CD4-positive, alpha-beta T cell treated with Interleukin-6 for 4 hours (primary cell): ENCODE data around the gene REXO2.

ENCODE experiments used
- DNase-seq: peaks from one replicate; pipeline ENCODE4 v3.0.0-alpha.2; 2020; ENCODE audit warnings: mixed read lengths

Gene REXO2

GRCh38 chr11:114440971-114441763, 1.9 kb downstream of the REXO2 start:
- DNase-seq, result no peak

GRCh38 chr11:114441921-114442320, 2.7 kb downstream of the REXO2 start:
- DNase-seq, result no peak

- DNase-seq, result no peak
Observed at GRCh38 chr11:114442536-114442935, 3.3 kb downstream of the REXO2 start.

DNA sequence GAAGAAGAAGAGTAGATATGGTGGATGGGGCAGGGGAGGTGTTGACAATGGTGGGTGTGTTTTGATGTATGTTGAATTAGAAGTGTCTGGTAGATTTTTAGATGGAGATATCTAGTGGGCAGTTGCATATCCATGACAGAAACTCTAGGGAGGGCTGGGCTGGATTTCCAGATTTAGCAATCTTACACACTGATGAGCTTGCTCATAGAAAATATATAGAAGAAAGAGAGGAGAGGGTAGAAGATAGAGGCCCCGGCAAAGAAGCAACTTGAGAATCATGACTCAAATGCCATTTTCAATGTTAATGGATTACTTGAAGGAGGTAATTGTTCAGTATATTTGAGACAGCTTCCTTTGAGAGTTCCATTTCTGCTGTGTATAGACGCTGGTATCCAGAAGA, 8.2 kb downstream of the REXO2 start:
- DNase-seq, result no peak

DNA sequence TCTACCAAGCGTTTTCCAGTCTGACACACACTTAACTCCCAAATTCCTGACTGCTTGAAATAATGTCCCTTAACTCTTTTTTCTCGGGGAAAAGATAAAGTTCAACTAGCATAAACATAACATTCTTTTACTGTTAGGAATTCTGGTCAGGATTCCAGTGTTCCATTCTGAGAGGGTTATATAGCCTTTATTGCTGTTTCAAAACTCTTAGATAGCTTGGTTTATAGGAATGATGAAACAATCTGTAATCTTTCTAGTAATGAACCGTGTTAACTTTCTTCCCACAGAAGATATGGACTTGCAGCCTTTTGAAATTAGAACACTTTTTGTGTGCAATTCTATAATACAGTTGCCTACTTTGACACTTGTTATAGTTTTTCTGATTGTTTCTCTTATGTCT, 8.6 kb downstream of the REXO2 start:
- DNase-seq, result no peak

GRCh38 chr11:114448749-114449482, 9.6 kb downstream of the REXO2 start:
- DNase-seq, result no peak

DNA sequence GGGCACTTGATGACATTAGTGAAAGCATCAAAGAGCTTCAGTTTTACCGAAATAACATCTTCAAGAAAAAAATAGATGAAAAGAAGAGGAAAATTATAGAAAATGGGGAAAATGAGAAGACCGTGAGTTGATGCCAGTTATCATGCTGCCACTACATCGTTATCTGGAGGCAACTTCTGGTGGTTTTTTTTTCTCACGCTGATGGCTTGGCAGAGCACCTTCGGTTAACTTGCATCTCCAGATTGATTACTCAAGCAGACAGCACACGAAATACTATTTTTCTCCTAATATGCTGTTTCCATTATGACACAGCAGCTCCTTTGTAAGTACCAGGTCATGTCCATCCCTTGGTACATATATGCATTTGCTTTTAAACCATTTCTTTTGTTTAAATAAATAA, 10.6 kb downstream of the REXO2 start:
- no peak for DNase-seq

- DNase-seq, result no peak
Observed at GRCh38 chr11:114452399-114452798, 13.1 kb downstream of the REXO2 start.

- no peak for DNase-seq
Observed at GRCh38 chr11:114463999-114464398, 24.7 kb downstream of the REXO2 start.

- no peak for DNase-seq
Observed at GRCh38 chr11:114466742-114467141, 27.5 kb downstream of the REXO2 start.

DNA sequence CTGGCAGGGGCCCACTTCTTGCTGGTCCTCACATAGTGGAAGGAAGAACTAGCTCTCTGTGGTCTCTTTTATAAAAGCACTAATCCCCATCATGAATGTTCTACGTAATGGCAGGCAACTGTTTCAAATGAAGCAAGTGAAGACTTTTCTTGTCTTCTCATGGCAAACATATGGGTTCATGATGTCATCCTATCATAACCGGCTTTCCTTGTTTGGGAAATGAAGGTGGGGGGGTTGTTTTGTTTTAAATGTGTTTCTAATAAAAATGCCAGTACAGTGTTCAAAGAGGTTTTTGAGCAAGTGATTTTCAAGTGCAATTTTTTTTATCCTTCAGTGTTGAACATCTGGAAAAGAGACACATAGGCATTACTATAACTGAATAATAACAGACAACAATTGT, 33.4 kb downstream of the REXO2 start:
- no peak for DNase-seq

DNA sequence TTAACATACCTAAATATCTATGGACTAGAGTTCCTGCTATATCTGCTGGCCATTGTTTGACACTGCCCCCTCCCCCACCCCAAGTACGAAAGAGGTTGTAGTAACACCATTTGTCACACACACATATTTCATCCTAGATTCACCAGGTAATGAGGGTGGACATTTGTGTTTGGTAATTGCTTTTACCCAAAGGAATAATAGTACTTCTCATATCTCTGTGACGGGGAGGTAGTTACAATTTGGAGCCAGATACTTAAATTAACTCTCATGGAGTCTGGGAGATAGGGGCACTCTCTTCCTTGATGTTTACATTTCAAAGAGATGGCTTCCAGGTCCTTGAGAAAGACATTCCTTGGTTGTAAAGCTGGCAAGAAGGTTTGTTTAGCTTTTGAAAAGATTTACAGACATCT, 38.7 kb downstream of the REXO2 start:
- no peak for DNase-seq

- DNase-seq, result no peak
Observed at GRCh38 chr11:114478768-114479167, 39.5 kb downstream of the REXO2 start.

DNA sequence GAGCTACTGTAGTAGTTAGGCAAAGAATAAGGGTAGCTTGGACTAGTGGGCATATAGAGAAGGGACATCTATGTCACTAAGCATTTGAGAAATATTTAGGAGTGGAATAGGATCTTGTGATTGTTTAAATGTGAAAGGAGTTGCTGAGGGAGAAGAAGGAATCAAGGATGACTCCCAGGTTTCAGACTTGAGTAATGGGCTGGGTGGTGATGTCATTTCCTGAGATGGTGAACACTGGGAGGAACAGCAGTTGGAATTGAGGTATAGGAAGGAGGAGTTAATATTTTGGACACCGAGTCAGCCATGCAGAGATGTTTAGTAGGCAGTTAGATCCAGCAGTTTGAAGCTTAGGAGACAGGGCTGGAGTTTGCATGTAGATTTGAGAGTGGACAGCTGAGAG, 40.1 kb downstream of the REXO2 start:
- DNase-seq, result no peak

DNA sequence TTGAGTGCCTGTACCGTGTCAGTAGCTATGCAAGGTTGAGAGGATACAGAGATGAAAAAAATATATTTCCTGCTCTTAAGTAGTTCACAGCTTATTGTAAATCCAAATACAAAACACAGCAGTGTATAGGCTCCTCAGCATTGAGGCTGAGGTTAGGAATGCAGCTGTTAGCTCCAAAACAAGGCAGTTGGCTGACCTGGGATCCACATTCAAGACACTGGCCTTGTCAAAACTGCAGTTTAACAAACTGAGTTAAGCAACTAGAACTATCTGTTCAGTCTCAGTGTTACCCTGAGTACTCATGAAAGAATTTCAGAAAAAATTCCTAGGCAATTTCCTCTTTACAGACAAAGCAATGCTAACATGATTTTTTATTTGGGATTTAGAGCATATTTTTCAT, 42.8 kb downstream of the REXO2 start:
- DNase-seq, result no peak

GRCh38 chr11:114483929-114484328, 44.7 kb downstream of the REXO2 start:
- DNase-seq, result no peak

GRCh38 chr11:114496915-114497314, 57.6 kb downstream of the REXO2 start:
- no peak for DNase-seq

DNA sequence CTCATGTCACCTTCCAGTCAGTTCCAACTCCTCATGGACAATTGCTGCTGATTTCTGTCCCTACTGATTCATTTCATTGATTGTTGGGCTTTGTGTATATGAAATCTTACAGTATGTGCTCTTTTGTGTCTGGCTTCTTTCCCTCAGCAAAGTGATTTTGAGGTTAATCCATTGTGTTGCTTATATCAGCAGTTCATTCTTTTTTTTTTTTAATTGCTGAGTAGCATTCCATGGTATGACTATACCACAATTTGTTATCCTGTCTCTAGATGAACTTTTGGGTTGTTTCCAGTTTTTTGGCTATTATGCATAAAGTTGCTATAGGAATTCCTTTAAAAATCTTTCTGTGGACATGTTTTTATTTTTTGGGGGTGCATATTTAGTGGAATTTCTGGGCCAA, 60.5 kb downstream of the REXO2 start:
- DNase-seq, result no peak
